Prostate gland (tissue), 2 donors: ENCODE data around the gene PTPRE. TPM values are rescaled to one million over a fixed set of nuclear protein-coding genes. Genes with fewer than 3 reads are reported as not detected.

Experiments
- DNase-seq: peaks from one replicate; pipeline ENCODE4 v3.0.0-alpha.2; 2019; ENCODE audit warnings: low spot score
- H3K27ac ChIP-seq, 2 donors: fragments of 200-600 bp; sonication (generic); 2 replicates each; pipeline ENCODE4 v1.5.1; 2017 to 2019
- H3K27me3 ChIP-seq: fragments of 200-600 bp; sonication (generic); replicated peaks from 2 replicates; pipeline ENCODE4 v1.5.1; 2019; ENCODE audit not compliant: insufficient read depth
- H3K36me3 ChIP-seq, 2 donors: fragments of 200-600 bp; sonication (generic); 1 replicate in 1 of 2; 2 replicates in 1 of 2; pipeline versions ENCODE4 v1.5.1 to v1.8.1; 2017 to 2019
- H3K4me1 ChIP-seq: fragments of 200-600 bp; sonication (generic); replicated peaks from 2 replicates; pipeline ENCODE4 v1.5.1; 2019
- H3K4me3 ChIP-seq, 2 donors: fragments of 200-600 bp; sonication (generic); 2 replicates each; pipeline ENCODE4 v1.5.1; 2017 to 2019
- H3K9me3 ChIP-seq: fragments of 200-600 bp; sonication (generic); 2 replicates; pipeline ENCODE4 v1.5.1; 2017
- CTCF ChIP-seq, 4 experiments: fragments of 200-600 bp in 2 of 4; fragments of 450-650 bp in 2 of 4; sonication (generic) in 2 of 4; IDR thresholded peaks; 1 replicate in 3 of 4; 2 replicates in 1 of 4; pipeline ENCODE4 v1.5.1; 2016 to 2019; ENCODE audit warnings: antibody characterized with exemption in 4 of 4, mild to moderate bottlenecking in 2 of 4, moderate library complexity in 2 of 4
- POLR2A ChIP-seq: fragments of 450-650 bp; IDR thresholded peaks from one replicate; pipeline ENCODE4 v1.6.1; 2016; ENCODE audit warnings: antibody characterized with exemption, mild to moderate bottlenecking
- POLR2AphosphoS5 ChIP-seq: sonication (generic); formaldehyde crosslinking; IDR thresholded peaks from one replicate; pipeline ENCODE4 v1.6.1; 2017; ENCODE audit warnings: antibody characterized with exemption
- whole genome bisulfite sequencing: methylation state at CpG from one replicate; pipeline ENCODE4 v1.1.5; 2018; 5-methylcytosine and 5-hydroxymethylcytosine counted together
- intact Hi-C: fragments of 100-400 bp; cut with DNase I; formaldehyde crosslinking; loops from one replicate; pipeline ENCODE4 v1.14.2; 2022
- total RNA-seq, 2 donors: library from RNA; depleted of rRNA; stranded (reverse); fragments of >200 nt; gene quantifications; one replicate each; pipeline ENCODE4 v1.1.0, GENCODE V29; 2016

PTPRE gene
- total RNA-seq, 2 donors from 2014 or later: 4.5 to 14.3 TPM

GRCh38 chr10:127867805-127868204 is 39.1 kb upstream of the PTPRE start:
- TF ChIP-seq POLR2A (no peak), CTCF (IDR thresholded peaks at IDR 0.05) (no peak), POLR2AphosphoS5 (no peak)
- H3K36me3 ChIP-seq: no peaks in the 10 kb centered on the region
- no peaks in the 10 kb centered on the region for H3K4me1 ChIP-seq
- no peaks in the 10 kb centered on the region for H3K9me3 ChIP-seq
- no peak for DNase-seq
- H3K4me3 ChIP-seq: no peak overlapping the region
- no peaks in the 10 kb centered on the region for H3K27me3 ChIP-seq
- no peak overlapping the region for H3K27ac ChIP-seq
- 89% methylated on average over 1 of the region's 1 CpG for WGBS
- intact Hi-C loops: no loop called here

DNA sequence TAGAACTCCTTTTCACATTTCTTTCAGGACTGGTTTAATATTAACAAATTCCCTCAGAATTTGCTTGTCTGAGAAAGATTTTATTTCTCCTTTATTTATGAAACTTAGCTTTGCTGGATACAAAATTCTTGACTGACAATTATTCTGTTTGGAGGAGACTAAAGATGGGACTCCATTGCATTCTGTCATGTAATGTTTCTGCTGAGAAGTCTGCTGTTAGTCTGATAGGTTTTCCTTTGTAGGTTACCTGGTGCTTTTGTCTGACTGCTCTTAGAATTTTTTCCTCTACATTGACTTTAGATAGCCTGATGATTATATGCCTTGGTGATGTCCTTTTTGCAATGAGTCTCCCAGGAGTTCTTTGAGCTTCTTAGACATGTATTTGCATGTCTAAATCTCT is 37.6 kb upstream of the PTPRE start:
- intact Hi-C loops: no loop called here
- Histone ChIP-seq H3K27me3 (no peaks in the 10 kb centered on the region), H3K4me1 (no peaks in the 10 kb centered on the region), H3K27ac (no peak overlapping the region), H3K36me3 (no peaks in the 10 kb centered on the region), H3K9me3 (no peaks in the 10 kb centered on the region), H3K4me3 (no peak overlapping the region)
- TF ChIP-seq POLR2AphosphoS5 (no peak), POLR2A (no peak), CTCF (IDR thresholded peaks at IDR 0.05) (no peak)
- no peak for DNase-seq

GRCh38 chr10:127871631-127872010 is 35.3 kb upstream of the PTPRE start:
- TF ChIP-seq CTCF (IDR thresholded peaks at IDR 0.05): no peak
- DNase-seq: no peak
- H3K27me3 ChIP-seq: no peaks in the 10 kb centered on the region
- intact Hi-C loops: no loop called here
- H3K27ac ChIP-seq: no peak overlapping the region
- H3K36me3 ChIP-seq: no peaks in the 10 kb centered on the region
- no peaks in the 10 kb centered on the region for H3K4me1 ChIP-seq
- no peaks in the 10 kb centered on the region for H3K9me3 ChIP-seq
- 45% methylated on average over 7 of the region's 7 CpGs for WGBS
- H3K4me3 ChIP-seq: no peak overlapping the region

DNA sequence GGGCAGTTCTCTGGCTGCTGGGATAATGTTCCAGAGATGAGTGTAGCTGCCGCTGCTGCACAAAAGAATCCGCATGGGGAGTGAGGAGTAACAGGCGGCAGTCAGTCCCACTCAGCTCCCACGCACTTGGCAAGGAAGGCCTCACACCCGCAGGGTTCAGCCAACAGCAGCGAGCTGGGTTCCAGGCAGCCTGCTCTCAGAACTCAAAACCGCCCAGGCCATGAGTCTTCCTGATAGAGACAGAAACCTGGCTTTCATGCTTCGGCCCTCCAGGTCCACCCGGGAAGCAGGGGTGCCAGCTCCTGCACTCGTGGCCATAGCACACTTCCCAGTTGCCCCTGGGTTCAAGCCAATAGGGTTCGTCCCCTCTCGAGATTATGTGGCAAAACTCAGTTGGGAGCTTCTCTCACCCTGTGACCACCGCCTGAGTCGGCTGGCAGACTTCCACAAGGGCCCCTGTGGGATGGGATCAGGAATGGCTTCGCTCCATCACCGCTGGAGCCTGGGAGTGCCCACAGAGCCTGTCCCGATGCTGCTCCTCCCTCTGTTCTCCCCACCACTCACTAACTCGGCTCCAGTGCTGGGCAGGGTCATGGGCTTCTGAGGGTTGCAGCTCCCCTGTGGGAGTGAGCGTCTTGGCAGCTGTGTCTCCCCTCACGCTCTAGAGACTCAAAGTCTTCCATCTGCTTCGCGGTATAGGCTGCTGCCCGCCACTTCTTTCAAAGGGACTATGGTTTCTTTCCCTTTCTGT is 34.7 kb upstream of the PTPRE start:
- H3K9me3 ChIP-seq: no peaks in the 10 kb centered on the region
- no peaks in the 10 kb centered on the region for H3K36me3 ChIP-seq
- no peaks in the 10 kb centered on the region for H3K4me1 ChIP-seq
- 53% methylated on average over 23 of the region's 23 CpGs for WGBS
- intact Hi-C loops: no loop called here
- H3K27me3 ChIP-seq: no peaks in the 10 kb centered on the region
- no peak overlapping the region for H3K27ac ChIP-seq
- DNase-seq: no peak
- no peak overlapping the region for H3K4me3 ChIP-seq
- no peak for TF ChIP-seq POLR2A
- no peak for TF ChIP-seq CTCF (IDR thresholded peaks at IDR 0.05)
- no peak for TF ChIP-seq POLR2AphosphoS5

DNA sequence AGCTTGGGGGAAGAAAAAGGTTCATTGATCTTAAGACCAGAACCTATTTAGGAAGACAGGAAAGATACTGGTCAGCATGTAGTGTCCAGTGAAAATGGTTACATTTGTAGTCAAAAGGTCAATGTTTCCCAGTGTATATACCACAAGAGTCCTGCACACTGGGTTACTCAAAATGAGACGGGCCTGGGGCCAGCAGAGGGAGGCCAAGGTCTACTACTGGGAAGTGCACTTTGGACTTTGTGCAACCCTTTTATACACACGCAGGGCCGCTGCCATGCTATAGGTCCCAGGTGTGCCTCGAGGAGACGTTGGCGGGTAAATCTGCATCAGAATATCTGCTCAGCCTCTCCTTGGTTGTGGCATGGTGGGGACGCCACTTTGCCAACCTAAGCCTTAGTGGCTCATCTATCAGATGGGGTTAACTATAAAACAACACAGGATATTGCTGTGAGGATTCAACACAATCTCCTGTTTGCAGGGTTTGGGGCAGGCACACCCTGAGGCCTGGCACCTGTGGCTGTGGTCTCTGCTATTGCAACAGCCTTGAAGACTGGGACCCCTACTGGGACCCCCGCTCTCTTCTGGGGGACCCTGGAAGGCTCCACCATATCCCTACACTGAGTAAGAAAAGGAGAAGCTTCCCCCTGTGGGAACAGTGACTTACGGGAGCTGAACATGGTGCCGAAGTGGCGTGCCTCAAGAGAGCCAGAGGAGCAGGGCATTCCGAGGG is 33.9 kb upstream of the PTPRE start:
- Histone ChIP-seq H3K4me1 (no peaks in the 10 kb centered on the region), H3K9me3 (no peaks in the 10 kb centered on the region), H3K27ac (no peak overlapping the region), H3K27me3 (no peaks in the 10 kb centered on the region), H3K36me3 (no peaks in the 10 kb centered on the region), H3K4me3 (no peak overlapping the region)
- TF ChIP-seq CTCF (IDR thresholded peaks at IDR 0.05): no peak
- TF ChIP-seq POLR2A: no peak
- no peak for TF ChIP-seq POLR2AphosphoS5
- no peak for DNase-seq
- intact Hi-C loops: no loop called here
- 89% methylated on average over 12 of the region's 12 CpGs for WGBS
